GM19397 (cell line): Measurements from ENCODE around the gene SLC6A13.
"Not testable (repeated sequence)": the region's sequence is repeated elsewhere in the genome, so short reads cannot be mapped to it uniquely, and the experiment has no call there.

ENCODE experiments used
- ATAC-seq: cut with Tn5 transposase; IDR thresholded peaks from one replicate; pipeline ENCODE4 v1.9.1; 2021; ENCODE audit warnings: mild to moderate bottlenecking, moderate library complexity; ENCODE audit not compliant: unreplicated experiment

Gene SLC6A13

GRCh38 chr12:262817-263216 is at the start of gene SLC6A13:
TSS of gene SLC6A13 (minus strand) at chr12:262836. CDS start at chr12:260052, 2,784 bp downstream.
- no peak for ATAC-seq

- no peak for ATAC-seq
These were observed 45.9 kb upstream of the SLC6A13 start for GRCh38 chr12:308511-308910.

- no peak for ATAC-seq
These were observed 44.8 kb upstream of the SLC6A13 start for GRCh38 chr12:307406-307805.

- ATAC-seq: no peak
These were observed 42.2 kb upstream of the SLC6A13 start for GRCh38 chr12:304805-305204.

- not testable (repeated sequence) for ATAC-seq
These were observed 40.1 kb upstream of the SLC6A13 start for GRCh38 chr12:302766-303165.

- not testable (repeated sequence) for ATAC-seq
These were observed 37.5 kb upstream of the SLC6A13 start for GRCh38 chr12:300166-300565.

GRCh38 chr12:299511-299910 is 36.9 kb upstream of the SLC6A13 start:
- not testable (repeated sequence) for ATAC-seq

- not testable (repeated sequence) for ATAC-seq
These were observed 35.4 kb upstream of the SLC6A13 start for GRCh38 chr12:298059-298458.

- ATAC-seq: no peak
These were observed 32.5 kb upstream of the SLC6A13 start for GRCh38 chr12:295132-295531.

- no peak for ATAC-seq
These were observed 30.6 kb upstream of the SLC6A13 start for GRCh38 chr12:293199-293598.

- ATAC-seq: no peak
These were observed 29.6 kb upstream of the SLC6A13 start for GRCh38 chr12:292186-292585.

- no peak for ATAC-seq
These were observed 28.6 kb upstream of the SLC6A13 start for GRCh38 chr12:291153-291723.

- ATAC-seq: no peak
These were observed 26.1 kb upstream of the SLC6A13 start for GRCh38 chr12:288687-289086.

GRCh38 chr12:286531-287300 is 24.1 kb upstream of the SLC6A13 start:
- ATAC-seq: no peak

- no peak for ATAC-seq
These were observed 15.4 kb upstream of the SLC6A13 start for GRCh38 chr12:278046-278445.

GRCh38 chr12:275812-276211 is 13.2 kb upstream of the SLC6A13 start:
- no peak for ATAC-seq

GRCh38 chr12:273382-273781 is 10.7 kb upstream of the SLC6A13 start:
- ATAC-seq: no peak

GRCh38 chr12:272942-273341 is 10.3 kb upstream of the SLC6A13 start:
- no peak for ATAC-seq

- ATAC-seq: no peak
These were observed 8.5 kb upstream of the SLC6A13 start for GRCh38 chr12:271161-271560.

GRCh38 chr12:269191-269590 is 6.6 kb upstream of the SLC6A13 start:
- no peak for ATAC-seq

- no peak for ATAC-seq
These were observed 5.8 kb upstream of the SLC6A13 start for GRCh38 chr12:268483-268840.

GRCh38 chr12:267581-268482 is 5.2 kb upstream of the SLC6A13 start:
- no peak for ATAC-seq
